NT2/D1 (cell line): ENCODE measurements around the gene TRABD2B.

Experiments
- DNase-seq: peaks from one replicate; pipeline ENCODE4 v3.0.0-alpha.2; 2011; ENCODE audit warnings: low read depth, low spot score
- H3K27me3 ChIP-seq: 2 replicates; pipeline ENCODE4 v1.6.0; 2011; ENCODE audit warnings: mild to moderate bottlenecking; ENCODE audit not compliant: insufficient read length, insufficient read depth
- H3K36me3 ChIP-seq: 2 replicates; pipeline ENCODE4 v1.6.1; 2011; ENCODE audit warnings: mild to moderate bottlenecking, low read length, mixed read lengths; ENCODE audit not compliant: insufficient read depth, insufficient read length
- H3K4me1 ChIP-seq: 2 replicates; pipeline ENCODE4 v1.5.1; 2011; ENCODE audit not compliant: insufficient read depth, insufficient read length
- H3K4me3 ChIP-seq: 2 replicates; pipeline ENCODE4 v1.5.1; 2011; ENCODE audit warnings: low read depth; ENCODE audit not compliant: insufficient read length
- H3K9ac ChIP-seq: 2 replicates; pipeline ENCODE4 v1.6.0; 2011; ENCODE audit warnings: low read depth; ENCODE audit not compliant: insufficient read length
- H3K9me3 ChIP-seq: 2 replicates; pipeline ENCODE4 v1.5.1; 2011; ENCODE audit warnings: mild to moderate bottlenecking, low read length; ENCODE audit not compliant: insufficient read depth
- SUZ12 ChIP-seq: IDR thresholded peaks from 2 replicates; pipeline ENCODE4 v1.6.1; 2011; ENCODE audit not compliant: insufficient read length, insufficient read depth; ENCODE audit errors: extremely low read depth
- YY1 ChIP-seq: IDR thresholded peaks from 2 replicates; pipeline ENCODE4 v1.6.1; 2011; ENCODE audit not compliant: insufficient read length, insufficient read depth
- ZNF274 ChIP-seq: IDR thresholded peaks from 2 replicates; pipeline ENCODE4 v1.6.1; 2011; ENCODE audit warnings: mild to moderate bottlenecking, low read depth, low read length

Gene TRABD2B

GRCh38 chr1:47830021-47830420 lies 167.2 kb downstream of the TRABD2B start:
- DNase-seq, result no peak
- Histone ChIP-seq H3K4me3 (no peak overlapping the region), H3K9me3 (peaks cover 8% of the 10 kb centered on the region), H3K4me1 (peaks cover 20% of the 10 kb centered on the region), H3K9ac (no peak overlapping the region), H3K36me3 (no peaks in the 10 kb centered on the region), H3K27me3 (no peaks in the 10 kb centered on the region)
- TF ChIP-seq YY1 (no peak), SUZ12 (no peak), ZNF274 (no peak)

- H3K27me3 ChIP-seq, result no peaks in the 10 kb centered on the region
- TF ChIP-seq ZNF274, result no peak
- no peak overlapping the region for H3K9ac ChIP-seq
- H3K36me3 ChIP-seq, result no peaks in the 10 kb centered on the region
- H3K4me3 ChIP-seq, result no peak overlapping the region
- no peaks in the 10 kb centered on the region for H3K9me3 ChIP-seq
- no peak for DNase-seq
- H3K4me1 ChIP-seq, result peaks cover 21% of the 10 kb centered on the region
Measured at GRCh38 chr1:47828978-47829377, 168.2 kb downstream of the TRABD2B start.

GRCh38 chr1:47827109-47827508 lies 170.1 kb downstream of the TRABD2B start:
- TF ChIP-seq SUZ12 (no peak), ZNF274 (no peak), YY1 (no peak)
- H3K27me3 ChIP-seq, result no peaks in the 10 kb centered on the region
- no peak overlapping the region for H3K4me3 ChIP-seq
- H3K4me1 ChIP-seq, result peaks cover 35% of the 10 kb centered on the region
- H3K36me3 ChIP-seq, result no peaks in the 10 kb centered on the region
- no peak for DNase-seq
- no peaks in the 10 kb centered on the region for H3K9me3 ChIP-seq
- no peak overlapping the region for H3K9ac ChIP-seq

GRCh38 chr1:47824716-47825115 lies 172.5 kb downstream of the TRABD2B start:
- no peak overlapping the region for H3K4me3 ChIP-seq
- H3K27me3 ChIP-seq, result no peaks in the 10 kb centered on the region
- H3K9ac ChIP-seq, result no peak overlapping the region
- H3K36me3 ChIP-seq, result no peaks in the 10 kb centered on the region
- no peaks in the 10 kb centered on the region for H3K9me3 ChIP-seq
- no peak for DNase-seq
- TF ChIP-seq SUZ12 (no peak), ZNF274 (no peak), YY1 (no peak)
- peaks cover 24% of the 10 kb centered on the region for H3K4me1 ChIP-seq

GRCh38 chr1:47824297-47824696 lies 172.9 kb downstream of the TRABD2B start:
- H3K9me3 ChIP-seq, result no peaks in the 10 kb centered on the region
- H3K4me3 ChIP-seq, result no peak overlapping the region
- H3K27me3 ChIP-seq, result no peaks in the 10 kb centered on the region
- peaks cover 22% of the 10 kb centered on the region for H3K4me1 ChIP-seq
- TF ChIP-seq ZNF274, result no peak
- no peak for TF ChIP-seq YY1
- no peak for TF ChIP-seq SUZ12
- DNase-seq, result no peak
- H3K36me3 ChIP-seq, result no peaks in the 10 kb centered on the region
- no peak overlapping the region for H3K9ac ChIP-seq

GRCh38 chr1:47823040-47823808 lies 174.0 kb downstream of the TRABD2B start:
- DNase-seq, result no peak
- H3K27me3 ChIP-seq, result no peaks in the 10 kb centered on the region
- H3K4me3 ChIP-seq, result no peak overlapping the region

GRCh38 chr1:47821760-47822159 lies 175.4 kb downstream of the TRABD2B start:
- DNase-seq, result no peak
- Histone ChIP-seq H3K4me1 (peaks cover 18% of the 10 kb centered on the region), H3K9me3 (no peaks in the 10 kb centered on the region), H3K4me3 (no peak overlapping the region), H3K36me3 (no peaks in the 10 kb centered on the region), H3K27me3 (no peaks in the 10 kb centered on the region), H3K9ac (no peak overlapping the region)
- TF ChIP-seq SUZ12 (no peak), ZNF274 (no peak), YY1 (no peak)

More at GRCh38 chr1:47823040-47823808, 174.0 kb downstream of the TRABD2B start:
- peaks cover 20% of the 10 kb centered on the region for H3K4me1 ChIP-seq
- TF ChIP-seq SUZ12, result no peak
- TF ChIP-seq ZNF274, result no peak
- TF ChIP-seq YY1, result no peak
- no peaks in the 10 kb centered on the region for H3K36me3 ChIP-seq
- H3K9ac ChIP-seq, result peak overlapping the region; percentile 12
- no peaks in the 10 kb centered on the region for H3K9me3 ChIP-seq

- DNase-seq, result no peak
- Histone ChIP-seq H3K27me3 (no peaks in the 10 kb centered on the region), H3K4me1 (peaks cover 29% of the 10 kb centered on the region), H3K9ac (no peak overlapping the region), H3K36me3 (no peaks in the 10 kb centered on the region), H3K4me3 (no peak overlapping the region), H3K9me3 (no peaks in the 10 kb centered on the region)
- no peak for TF ChIP-seq SUZ12
- TF ChIP-seq ZNF274, result no peak
- TF ChIP-seq YY1, result no peak
Measured at GRCh38 chr1:47819574-47819888, 177.7 kb downstream of the TRABD2B start.
